ENCODE results near the gene MESD.

MESD gene

GRCh38 chr15:81025721-81026370 lies 36.2 kb upstream of the MESD start:
- Histone ChIP-seq H4K20me1 (ENCODE audit: insufficient read depth, low read length) (no peaks in the 10 kb centered on the region), H3K27ac (ENCODE audit: low read length) (no peak overlapping the region), H3K9ac (ENCODE audit: low read length) (no peak overlapping the region), H3K4me3 (ENCODE audit: low read length) (no peak overlapping the region), H3K4me2 (ENCODE audit: low read length) (peak overlapping the region; percentile 23), H3K36me3 (replicated peaks; ENCODE audit: low read depth, low read length) (peaks cover 10% of the 10 kb centered on the region), H2AFZ (ENCODE audit: low read depth, low read length) (no peak overlapping the region), H3K9me3 (ENCODE audit: insufficient read depth, low read length) (peaks cover 11% of the 10 kb centered on the region; the same call in 1 of the 2 replicates), H3K4me1 (ENCODE audit: low read length) (peaks cover 65% of the 10 kb centered on the region), H3K79me2 (ENCODE audit: low read length) (peaks cover 3% of the 10 kb centered on the region; the same call in 1 of the 2 replicates), H3K27me3 (ENCODE audit: low read depth, low read length) (peaks cover 3% of the 10 kb centered on the region; the same call in 1 of the 2 replicates)
- no peak for TF ChIP-seq EZH2phosphoT487 (IDR thresholded peaks at IDR 0.05; ENCODE audit: low read depth)
- TF ChIP-seq, protein P1, sequence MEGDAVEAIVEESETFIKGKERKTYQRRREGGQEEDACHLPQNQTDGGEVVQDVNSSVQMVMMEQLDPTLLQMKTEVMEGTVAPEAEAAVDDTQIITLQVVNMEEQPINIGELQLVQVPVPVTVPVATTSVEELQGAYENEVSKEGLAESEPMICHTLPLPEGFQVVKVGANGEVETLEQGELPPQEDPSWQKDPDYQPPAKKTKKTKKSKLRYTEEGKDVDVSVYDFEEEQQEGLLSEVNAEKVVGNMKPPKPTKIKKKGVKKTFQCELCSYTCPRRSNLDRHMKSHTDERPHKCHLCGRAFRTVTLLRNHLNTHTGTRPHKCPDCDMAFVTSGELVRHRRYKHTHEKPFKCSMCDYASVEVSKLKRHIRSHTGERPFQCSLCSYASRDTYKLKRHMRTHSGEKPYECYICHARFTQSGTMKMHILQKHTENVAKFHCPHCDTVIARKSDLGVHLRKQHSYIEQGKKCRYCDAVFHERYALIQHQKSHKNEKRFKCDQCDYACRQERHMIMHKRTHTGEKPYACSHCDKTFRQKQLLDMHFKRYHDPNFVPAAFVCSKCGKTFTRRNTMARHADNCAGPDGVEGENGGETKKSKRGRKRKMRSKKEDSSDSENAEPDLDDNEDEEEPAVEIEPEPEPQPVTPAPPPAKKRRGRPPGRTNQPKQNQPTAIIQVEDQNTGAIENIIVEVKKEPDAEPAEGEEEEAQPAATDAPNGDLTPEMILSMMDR (IDR thresholded peaks at IDR 0.05; ENCODE audit: low read depth, low read length) = no peak

DNA sequence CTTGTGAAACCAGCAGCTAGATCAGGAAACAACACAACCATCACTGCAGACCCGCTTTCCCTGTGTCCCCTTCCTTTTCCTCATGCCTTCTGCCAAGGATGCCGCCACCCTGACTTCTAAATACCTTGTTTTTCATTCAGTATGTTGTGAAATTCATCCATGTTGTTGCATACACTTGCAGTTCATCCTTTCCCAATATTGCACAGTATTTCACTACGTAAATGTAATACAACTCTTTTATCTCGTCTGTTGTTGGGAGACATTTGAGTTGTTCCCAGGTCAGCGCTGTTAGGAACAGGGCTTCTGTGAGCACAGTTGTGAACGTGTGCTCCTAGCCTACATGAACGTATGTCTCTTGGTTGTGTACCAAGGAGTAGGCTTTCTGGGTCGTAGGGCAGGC lies 35.3 kb upstream of the MESD start:
- H3K4me1 ChIP-seq (ENCODE audit: low read length) = peaks cover 59% of the 10 kb centered on the region
- H3K4me2 ChIP-seq (ENCODE audit: low read length) = no peak overlapping the region
- H3K79me2 ChIP-seq (ENCODE audit: low read length) = peaks cover 3% of the 10 kb centered on the region; the same call in 1 of the 2 replicates
- H3K9me3 ChIP-seq (ENCODE audit: insufficient read depth, low read length) = peaks cover 10% of the 10 kb centered on the region; the same call in 1 of the 2 replicates
- no peak overlapping the region for H2AFZ ChIP-seq (ENCODE audit: low read depth, low read length)
- H3K4me3 ChIP-seq (ENCODE audit: low read length) = no peak overlapping the region
- peaks cover 3% of the 10 kb centered on the region; the same call in 1 of the 2 replicates for H3K27me3 ChIP-seq (ENCODE audit: low read depth, low read length)
- no peak overlapping the region; the same call in 1 of the 2 replicates for H3K27ac ChIP-seq (ENCODE audit: low read length)
- peaks cover 9% of the 10 kb centered on the region for H3K36me3 ChIP-seq (replicated peaks; ENCODE audit: low read depth, low read length)
- TF ChIP-seq, protein P1 (IDR thresholded peaks at IDR 0.05; ENCODE audit: low read depth, low read length) = no peak
- no peak for TF ChIP-seq EZH2phosphoT487 (IDR thresholded peaks at IDR 0.05; ENCODE audit: low read depth)
- no peak overlapping the region for H3K9ac ChIP-seq (ENCODE audit: low read length)
- H4K20me1 ChIP-seq (ENCODE audit: insufficient read depth, low read length) = no peaks in the 10 kb centered on the region

DNA sequence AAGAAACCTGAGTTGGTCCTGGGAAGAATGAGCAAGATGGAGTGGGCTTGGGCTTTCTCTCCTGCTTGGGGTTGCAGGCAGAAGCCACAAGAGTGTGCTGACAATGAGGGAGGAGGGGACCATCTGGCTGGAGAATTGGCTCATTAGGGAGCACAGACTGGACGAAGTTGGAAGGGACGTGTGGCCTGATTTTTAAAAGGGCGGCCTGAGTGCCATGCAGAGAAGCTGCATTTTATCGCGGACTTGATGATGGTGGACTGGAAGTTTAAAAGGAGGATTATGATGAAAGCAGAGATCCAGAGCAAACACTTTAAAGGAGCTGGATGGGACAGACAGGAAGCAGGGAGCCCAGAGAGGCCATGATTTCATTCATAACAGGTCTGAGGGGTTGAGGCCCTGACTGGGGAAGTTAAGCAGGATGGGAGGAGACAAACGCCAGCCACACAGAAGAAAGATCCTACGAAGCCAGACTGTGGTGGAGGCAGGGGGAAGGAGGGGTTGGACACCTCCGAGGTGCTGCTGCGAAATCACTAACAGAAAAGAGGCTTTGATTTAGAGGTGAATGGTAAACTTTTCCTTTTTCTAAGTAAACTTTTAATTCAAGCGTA lies 34.8 kb upstream of the MESD start:
- H3K4me1 ChIP-seq (ENCODE audit: low read length) = peaks cover 53% of the 10 kb centered on the region
- no peak for TF ChIP-seq EZH2phosphoT487 (IDR thresholded peaks at IDR 0.05; ENCODE audit: low read depth)
- peaks cover 3% of the 10 kb centered on the region; the same call in 1 of the 2 replicates for H3K79me2 ChIP-seq (ENCODE audit: low read length)
- H3K9me3 ChIP-seq (ENCODE audit: insufficient read depth, low read length) = peaks cover 5% of the 10 kb centered on the region; the same call in 1 of the 2 replicates
- peak overlapping the region; percentile 69 for H3K9ac ChIP-seq (ENCODE audit: low read length)
- H3K36me3 ChIP-seq (replicated peaks; ENCODE audit: low read depth, low read length) = peaks cover 4% of the 10 kb centered on the region
- H3K4me3 ChIP-seq (ENCODE audit: low read length) = peak overlapping the region; percentile 58
- peak overlapping the region; percentile 94 for H3K27ac ChIP-seq (ENCODE audit: low read length)
- H3K4me2 ChIP-seq (ENCODE audit: low read length) = peak overlapping the region; percentile 79
- H3K27me3 ChIP-seq (ENCODE audit: low read depth, low read length) = 0 out of 2 replicates have a peak, but pooled peaks cover under 1% of the 10 kb centered on the region
- no peak overlapping the region for H2AFZ ChIP-seq (ENCODE audit: low read depth, low read length)
- no peaks in the 10 kb centered on the region for H4K20me1 ChIP-seq (ENCODE audit: insufficient read depth, low read length)

- Histone ChIP-seq H3K9ac (ENCODE audit: low read length) (peak overlapping the region; percentile 70), H3K4me2 (ENCODE audit: low read length) (peak overlapping the region; percentile 94), H3K4me1 (ENCODE audit: low read length) (peaks cover 46% of the 10 kb centered on the region)
Observed at GRCh38 chr15:81023483-81024264, 34.1 kb upstream of the MESD start.

More at GRCh38 chr15:81023483-81024264, 34.1 kb upstream of the MESD start:
- peaks cover 4% of the 10 kb centered on the region for H3K36me3 ChIP-seq (replicated peaks; ENCODE audit: low read depth, low read length)
- H3K27me3 ChIP-seq (ENCODE audit: low read depth, low read length) = no peaks in the 10 kb centered on the region
- 0 out of 2 replicates have a peak, but pooled peaks cover 4% of the 10 kb centered on the region for H3K9me3 ChIP-seq (ENCODE audit: insufficient read depth, low read length)
- H4K20me1 ChIP-seq (ENCODE audit: insufficient read depth, low read length) = no peaks in the 10 kb centered on the region
- H3K4me3 ChIP-seq (ENCODE audit: low read length) = peak overlapping the region; percentile 68
- TF ChIP-seq EZH2phosphoT487 (IDR thresholded peaks at IDR 0.05; ENCODE audit: low read depth) = no peak
- TF ChIP-seq, protein P1 (IDR thresholded peaks at IDR 0.05; ENCODE audit: low read depth, low read length) = no peak
- H3K27ac ChIP-seq (ENCODE audit: low read length) = peak overlapping the region; percentile 94
- H2AFZ ChIP-seq (ENCODE audit: low read depth, low read length) = peak overlapping the region; percentile 34; the same call in 1 of the 2 replicates
- H3K79me2 ChIP-seq (ENCODE audit: low read length) = peaks cover 3% of the 10 kb centered on the region; the same call in 1 of the 2 replicates
